ENCODE measurements around the gene CEP128. TPM values are rescaled to one million over a fixed set of nuclear protein-coding genes. Genes with fewer than 3 reads are reported as not detected.

Gene CEP128
- polyA plus RNA-seq, 1 of the 3 experiments (the other 2 are of a cell fraction), result 1.2 TPM

DNA sequence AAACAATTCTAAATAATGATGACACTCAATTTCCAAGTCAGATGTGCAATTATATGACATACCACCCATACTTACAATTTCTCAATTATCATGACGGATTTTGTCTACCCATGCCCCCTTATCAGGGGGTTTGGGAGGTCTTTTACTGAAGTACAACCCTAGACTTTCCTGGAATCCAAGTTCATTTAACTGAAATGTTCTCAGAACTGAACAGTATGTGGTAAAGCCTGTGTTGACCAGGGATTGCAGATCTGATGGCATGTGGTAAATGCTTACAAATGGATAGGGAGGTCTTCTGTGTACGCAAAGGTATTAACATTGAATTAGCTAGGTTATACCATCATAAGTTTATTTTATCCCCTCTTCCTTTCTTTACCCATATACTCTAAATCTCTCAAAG lies 281.8 kb downstream of the CEP128 start (continued):
- TF ChIP-seq CTCF (IDR thresholded peaks at IDR 0.05) (no peak), JUND (IDR thresholded peaks at IDR 0.05) (no peak), NFIC (IDR thresholded peaks at IDR 0.05; ENCODE audit: borderline replicate concordance) (no peak), GATA2 (CRISPR knock-in tag; IDR thresholded peaks at IDR 0.05) (no peak), SMC3 (IDR thresholded peaks at IDR 0.05; ENCODE audit: low read depth, low read length) (no peak), NRF1 (IDR thresholded peaks at IDR 0.05; ENCODE audit: low read depth, low read length) (no peak), CHD2 (IDR thresholded peaks at IDR 0.05; ENCODE audit: low read length, partially characterized antibody) (no peak), FOXJ3 (CRISPR knock-in tag; IDR thresholded peaks at IDR 0.05) (no peak)

GRCh38 chr14:80658733-80659132 lies 282.8 kb downstream of the CEP128 start:
- POLR2A ChIA-PET, result no interaction called here
- Histone ChIP-seq H3K9ac (no peak overlapping the region), H3K27me3 (ENCODE audit: insufficient read depth) (no peaks in the 10 kb centered on the region), H3K27ac (ENCODE audit: low read depth in 2 of 2, low read length in 1 of 2) (no peak overlapping the region), H2AFZ (ENCODE audit: low read depth) (no peak overlapping the region), H3K4me3 (ENCODE audit: low read depth in 2 of 2, low read length in 1 of 2) (no peak overlapping the region), H3K79me2 (ENCODE audit: insufficient read depth) (no peaks in the 10 kb centered on the region), H3K9me3 (no peaks in the 10 kb centered on the region), H3K36me3 (replicated peaks in 1 of 2; ENCODE audit: control insufficient read depth in 1 of 2, insufficient read depth in 2 of 2, low read length in 1 of 2) (no peaks in the 10 kb centered on the region), H3K9me2 (no peaks in the 10 kb centered on the region), H3F3A (replicated peaks; ENCODE audit: insufficient read depth) (peaks cover 2% of the 10 kb centered on the region), H3K4me2 (no peak overlapping the region), H3K4me1 (ENCODE audit: control insufficient read depth in 1 of 2, insufficient read depth in 2 of 2, low read depth in 1 of 2, low read length in 1 of 2) (peaks cover 0 to 3% of the 10 kb centered on the region in 2 experiments; a peak in 2 of 4 replicates), H4K20me1 (ENCODE audit: insufficient read depth) (no peaks in the 10 kb centered on the region)
- WGBS (ENCODE audit: low lambda C conversion rate), result 83% methylated on average over 1 of the region's 1 CpG
- no peak for DNase-seq
- no peak for TF ChIP-seq TCF12 (IDR thresholded peaks at IDR 0.05)
- no peak for TF ChIP-seq GABPA (IDR thresholded peaks at IDR 0.05; ENCODE audit: low read depth)
- TF ChIP-seq EP300 (IDR thresholded peaks at IDR 0.05; ENCODE audit: borderline replicate concordance in 1 of 2, low read depth in 1 of 2, low read length in 1 of 2), result no peak
- TF ChIP-seq FOXM1 (IDR thresholded peaks at IDR 0.05; ENCODE audit: low read depth), result no peak
- CTCF ChIA-PET, result no interaction called here

DNA sequence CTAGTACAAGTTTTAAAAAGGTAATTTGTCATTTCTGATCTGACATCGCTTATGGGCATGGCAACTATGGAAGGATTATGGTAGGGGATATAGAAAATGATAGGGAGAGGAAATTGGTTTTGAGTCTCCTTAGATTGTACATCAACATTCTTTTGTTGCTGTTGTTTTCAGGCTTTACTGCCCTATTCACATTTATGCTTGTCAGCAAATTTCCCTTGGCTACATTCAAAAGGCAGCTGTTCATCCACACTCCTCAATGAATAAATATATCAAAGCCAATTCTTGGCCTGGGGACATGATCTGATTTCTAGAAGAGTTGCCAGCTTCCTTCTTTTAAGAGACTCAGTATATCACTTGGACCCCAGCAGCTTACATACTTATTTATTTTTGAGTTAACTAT lies 283.4 kb downstream of the CEP128 start:
- Histone ChIP-seq H3K9me2 (no peaks in the 10 kb centered on the region), H3K27me3 (ENCODE audit: insufficient read depth) (no peaks in the 10 kb centered on the region), H3K79me2 (ENCODE audit: insufficient read depth) (no peaks in the 10 kb centered on the region), H3K4me1 (ENCODE audit: control insufficient read depth in 1 of 2, insufficient read depth in 2 of 2, low read depth in 1 of 2, low read length in 1 of 2) (no peaks in the 10 kb centered on the region; a peak in 1 of 4 replicates), H3F3A (replicated peaks; ENCODE audit: insufficient read depth) (peaks cover 2% of the 10 kb centered on the region), H3K36me3 (replicated peaks in 1 of 2; ENCODE audit: control insufficient read depth in 1 of 2, insufficient read depth in 2 of 2, low read length in 1 of 2) (no peaks in the 10 kb centered on the region), H3K4me3 (ENCODE audit: low read depth in 2 of 2, low read length in 1 of 2) (no peak overlapping the region), H3K9me3 (no peaks in the 10 kb centered on the region), H3K4me2 (no peak overlapping the region), H4K20me1 (ENCODE audit: insufficient read depth) (no peaks in the 10 kb centered on the region), H2AFZ (ENCODE audit: low read depth) (no peak overlapping the region), H3K27ac (ENCODE audit: low read depth in 2 of 2, low read length in 1 of 2) (no peak overlapping the region), H3K9ac (no peak overlapping the region)
- no peak for DNase-seq
- POLR2A ChIA-PET, result no interaction called here
- CTCF ChIA-PET, result no interaction called here
- 97% methylated on average over 1 of the region's 1 CpG for WGBS (ENCODE audit: low lambda C conversion rate)
- TF ChIP-seq NFIC (IDR thresholded peaks at IDR 0.05; ENCODE audit: borderline replicate concordance) (no peak), GATA2 (CRISPR knock-in tag; IDR thresholded peaks at IDR 0.05) (no peak), RAD21 (IDR thresholded peaks at IDR 0.05; ENCODE audit: low read length) (no peak), RXRA (IDR thresholded peaks at IDR 0.05; ENCODE audit: borderline replicate concordance, low read depth) (no peak), TCF12 (IDR thresholded peaks at IDR 0.05) (no peak), JUND (IDR thresholded peaks at IDR 0.05) (no peak), SMC3 (IDR thresholded peaks at IDR 0.05; ENCODE audit: low read depth, low read length) (no peak), CHD2 (IDR thresholded peaks at IDR 0.05; ENCODE audit: low read length, partially characterized antibody) (no peak), PBX3 (IDR thresholded peaks at IDR 0.05) (no peak), REST (IDR thresholded peaks at IDR 0.05; ENCODE audit: low read depth, low read length) (no peak)
- TF ChIP-seq, protein P1, sequence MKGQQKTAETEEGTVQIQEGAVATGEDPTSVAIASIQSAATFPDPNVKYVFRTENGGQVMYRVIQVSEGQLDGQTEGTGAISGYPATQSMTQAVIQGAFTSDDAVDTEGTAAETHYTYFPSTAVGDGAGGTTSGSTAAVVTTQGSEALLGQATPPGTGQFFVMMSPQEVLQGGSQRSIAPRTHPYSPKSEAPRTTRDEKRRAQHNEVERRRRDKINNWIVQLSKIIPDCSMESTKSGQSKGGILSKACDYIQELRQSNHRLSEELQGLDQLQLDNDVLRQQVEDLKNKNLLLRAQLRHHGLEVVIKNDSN (IDR thresholded peaks at IDR 0.05; ENCODE audit: borderline replicate concordance, low read depth), result no peak
- TF ChIP-seq, protein P2, sequence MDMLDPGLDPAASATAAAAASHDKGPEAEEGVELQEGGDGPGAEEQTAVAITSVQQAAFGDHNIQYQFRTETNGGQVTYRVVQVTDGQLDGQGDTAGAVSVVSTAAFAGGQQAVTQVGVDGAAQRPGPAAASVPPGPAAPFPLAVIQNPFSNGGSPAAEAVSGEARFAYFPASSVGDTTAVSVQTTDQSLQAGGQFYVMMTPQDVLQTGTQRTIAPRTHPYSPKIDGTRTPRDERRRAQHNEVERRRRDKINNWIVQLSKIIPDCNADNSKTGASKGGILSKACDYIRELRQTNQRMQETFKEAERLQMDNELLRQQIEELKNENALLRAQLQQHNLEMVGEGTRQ (IDR thresholded peaks at IDR 0.05; ENCODE audit: borderline replicate concordance, low read depth, low read length), result no peak

Measured in SK-N-SH (cell line).